Measurements from ENCODE around the gene NDC80.

NDC80 gene

GRCh38 chr18:2571200-2572170 lies at the start of gene NDC80, which contains the start of gene METTL4 (continued):
- TF ChIP-seq ZBTB44 (tag by site-specific recombination; IDR thresholded peaks at IDR 0.05): no peak; the same call in 1 of the 2 replicates
- 0 out of 2 replicates have a peak, but pooled peaks have one; percentile 58 for TF ChIP-seq REPIN1 (tag by site-specific recombination; IDR thresholded peaks at IDR 0.05; ENCODE audit: low read depth)
- TF ChIP-seq TCF7L2 (IDR thresholded peaks at IDR 0.05; ENCODE audit: borderline replicate concordance, low read depth, low read length): no peak
- no peak for TF ChIP-seq REST (tag by site-specific recombination; IDR thresholded peaks at IDR 0.05)
- TF ChIP-seq ZNF292 (tag by site-specific recombination; IDR thresholded peaks at IDR 0.05; ENCODE audit: borderline replicate concordance, low read depth): no peak
- TF ChIP-seq ZNF548 (tag by site-specific recombination; IDR thresholded peaks at IDR 0.05): no peak
- 0 out of 2 replicates have a peak, but pooled peaks have one; percentile 29 for TF ChIP-seq PRDM6 (tag by site-specific recombination; IDR thresholded peaks at IDR 0.05)
- peak; percentile 54 for TF ChIP-seq SP2 (tag by site-specific recombination; IDR thresholded peaks at IDR 0.05)
- TF ChIP-seq ZNF514 (tag by site-specific recombination; IDR thresholded peaks at IDR 0.05): no peak
- no peak for TF ChIP-seq ZSCAN16 (tag by site-specific recombination; IDR thresholded peaks at IDR 0.05)
- peak; percentile 67 for TF ChIP-seq ZBTB8A (tag by site-specific recombination; IDR thresholded peaks at IDR 0.05)
- TF ChIP-seq ZNF670 (tag by site-specific recombination; IDR thresholded peaks at IDR 0.05; ENCODE audit: low read depth): no peak
- no peak for TF ChIP-seq ZNF791 (tag by site-specific recombination; IDR thresholded peaks at IDR 0.05)
- no peak for TF ChIP-seq ELK4 (IDR thresholded peaks at IDR 0.05; ENCODE audit: borderline replicate concordance, low read depth, low read length)
- no peak for TF ChIP-seq ZNF202 (tag by site-specific recombination; IDR thresholded peaks at IDR 0.05; ENCODE audit: borderline replicate concordance)
- TF ChIP-seq ZNF23 (tag by site-specific recombination; IDR thresholded peaks at IDR 0.05; ENCODE audit: borderline replicate concordance): no peak
- TF ChIP-seq PRDM4 (tag by site-specific recombination; IDR thresholded peaks at IDR 0.05): 0 out of 2 replicates have a peak, but pooled peaks have one; percentile 5
- TF ChIP-seq SCRT2 (tag by site-specific recombination; IDR thresholded peaks at IDR 0.05): no peak
- peak; percentile 83 for TF ChIP-seq ZXDB (tag by site-specific recombination; IDR thresholded peaks at IDR 0.05)
- peak; percentile 76 for TF ChIP-seq SP3 (tag by site-specific recombination; IDR thresholded peaks at IDR 0.05)
- TF ChIP-seq PATZ1 (tag by site-specific recombination; IDR thresholded peaks at IDR 0.05): no peak
- no peak for TF ChIP-seq ZNF623 (tag by site-specific recombination; IDR thresholded peaks at IDR 0.05)
- no peak for TF ChIP-seq ZNF132 (tag by site-specific recombination; IDR thresholded peaks at IDR 0.05; ENCODE audit: borderline replicate concordance)
- TF ChIP-seq ZNF221 (tag by site-specific recombination; IDR thresholded peaks at IDR 0.05; ENCODE audit: borderline replicate concordance): no peak
- TF ChIP-seq ZNF248 (tag by site-specific recombination; IDR thresholded peaks at IDR 0.05): no peak
- no peak for TF ChIP-seq ZNF138 (tag by site-specific recombination; IDR thresholded peaks at IDR 0.05; ENCODE audit: borderline replicate concordance)
